Ecto neural progenitor cell (in vitro differentiated cells): ENCODE measurements around the gene RCSD1.
A peak's percentile ranks its signal among the peaks of the same experiment; 100 is the strongest.
"Not testable (repeated sequence)": the region's sequence is repeated elsewhere in the genome, so short reads cannot be mapped to it uniquely, and the experiment has no call there.

Source experiments
- DNase-seq: peaks from one replicate; pipeline ENCODE4 v3.0.0-alpha.2; 2018; ENCODE audit warnings: low spot score

RCSD1 gene

GRCh38 chr1:167715157-167715999, 85.3 kb downstream of the RCSD1 start:
- DNase-seq, result peak; percentile 92

DNA sequence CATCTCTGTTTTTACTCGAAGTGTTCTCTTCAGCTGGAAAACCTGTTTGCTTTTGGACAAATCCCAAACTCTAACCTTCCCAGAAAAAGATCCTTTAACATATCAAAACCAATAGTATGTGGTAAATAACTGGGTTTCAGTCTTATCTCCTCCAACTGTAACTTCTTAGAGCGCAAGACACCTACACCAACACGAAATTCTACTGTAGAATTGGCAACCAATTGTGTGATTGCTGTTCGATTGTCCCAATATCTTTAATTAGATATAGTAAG, 85.9 kb downstream of the RCSD1 start:
- no peak for DNase-seq

- no peak for DNase-seq
Observed at GRCh38 chr1:167717351-167717750, 87.3 kb downstream of the RCSD1 start.

DNA sequence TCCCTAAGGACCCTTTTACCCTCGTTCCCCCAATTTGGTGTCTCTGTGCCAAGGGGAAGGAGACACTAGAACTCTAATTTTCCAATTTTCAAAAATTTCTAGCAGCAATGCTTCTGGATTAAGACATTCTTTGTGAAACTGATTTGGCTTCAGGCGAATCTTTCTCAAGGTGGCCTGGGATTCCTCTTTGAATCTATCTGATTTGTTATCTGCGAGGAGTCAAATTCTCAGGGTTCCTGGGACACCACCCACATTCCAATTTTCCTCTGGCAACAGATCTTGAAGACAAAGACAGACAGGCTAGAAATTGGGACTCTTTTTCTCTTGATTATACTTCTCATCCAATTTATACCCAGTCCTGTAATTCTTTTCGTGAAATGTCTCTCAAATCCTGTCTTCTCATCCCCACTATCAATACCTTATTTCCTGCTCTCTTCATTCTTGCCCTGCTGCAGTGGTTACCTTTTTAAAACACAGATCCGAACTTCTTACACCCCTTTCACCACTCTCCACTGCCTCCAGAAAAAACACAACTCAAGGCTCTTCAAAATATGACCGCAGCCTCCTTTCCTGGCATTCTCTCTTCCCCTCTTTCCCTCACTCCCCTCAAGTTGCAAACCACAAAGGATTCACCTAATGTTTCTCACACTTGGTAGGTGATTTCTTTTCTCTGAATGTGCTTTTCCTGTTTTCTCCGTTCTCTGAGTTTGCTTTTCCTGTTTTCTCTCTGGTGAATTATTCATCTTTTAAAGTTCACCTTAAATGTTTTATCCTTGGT, 89.1 kb downstream of the RCSD1 start:
- no peak for DNase-seq

DNA sequence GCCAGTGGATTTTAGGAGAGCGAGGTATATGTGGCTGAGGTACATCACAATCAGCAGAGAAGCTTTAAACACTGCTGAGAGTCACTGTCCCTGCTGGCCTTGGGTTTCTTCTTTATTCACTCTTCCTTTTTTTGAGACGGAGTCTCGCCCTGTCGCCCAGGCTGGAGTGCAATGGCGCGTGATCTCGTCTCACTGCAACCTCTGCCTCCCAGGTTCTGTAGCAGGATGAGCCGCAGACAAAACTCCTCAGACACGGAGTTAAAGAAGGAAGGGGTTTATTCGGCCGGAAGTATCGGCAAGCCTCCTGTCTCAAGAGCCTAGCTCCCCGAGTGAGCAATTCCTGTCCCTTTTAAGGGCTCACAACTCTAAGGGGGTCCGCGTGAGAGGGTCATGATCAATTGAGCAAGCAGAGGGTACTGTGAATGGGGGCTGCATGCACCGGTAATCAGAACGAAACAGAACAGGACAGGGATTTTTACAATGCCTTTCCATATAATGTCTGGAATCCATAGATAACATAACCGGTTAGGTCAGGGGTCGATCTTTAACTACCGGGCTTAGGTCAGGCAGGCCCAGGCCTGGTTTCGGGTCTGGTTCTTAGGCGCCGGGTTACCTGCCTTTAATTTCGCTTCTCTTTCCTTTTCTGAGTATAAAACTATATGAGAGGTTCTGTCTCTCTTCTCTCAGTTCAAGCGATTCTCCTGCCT, 89.8 kb downstream of the RCSD1 start:
- not testable (repeated sequence) for DNase-seq

- no peak for DNase-seq
Observed at GRCh38 chr1:167720965-167721616, 91.1 kb downstream of the RCSD1 start.

GRCh38 chr1:167721617-167722151, 91.7 kb downstream of the RCSD1 start, which contains the start of gene MPZL1:
TSS of gene MPZL1 (plus strand) at chr1:167721982. CDS start at chr1:167722152, 170 bp downstream.
- DNase-seq, result peak; percentile 97

GRCh38 chr1:167722152-167722869, 92.3 kb downstream of the RCSD1 start:
- DNase-seq, result no peak

GRCh38 chr1:167722870-167723251, 92.8 kb downstream of the RCSD1 start:
- no peak for DNase-seq

- DNase-seq, result no peak
Observed at GRCh38 chr1:167723707-167724323, 93.8 kb downstream of the RCSD1 start.

DNA sequence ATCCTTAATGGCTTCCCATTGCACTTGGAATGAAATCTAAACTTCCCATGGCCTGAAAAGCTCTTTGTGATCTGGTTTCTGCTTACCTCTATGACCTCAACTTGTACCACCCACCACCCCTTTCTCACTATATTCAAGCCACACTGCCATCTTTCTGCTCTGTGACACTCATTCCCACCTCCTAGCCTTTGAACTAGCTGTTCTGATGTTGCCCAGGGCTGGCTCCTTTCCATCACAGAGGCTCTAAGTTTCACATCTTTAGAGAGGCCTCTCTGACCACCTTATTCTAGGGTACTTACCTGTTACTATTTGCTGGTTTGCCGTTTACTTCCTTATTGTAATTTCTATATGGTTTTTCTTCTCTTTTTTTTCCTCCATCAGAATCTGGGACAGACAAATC, 96.0 kb downstream of the RCSD1 start:
- no peak for DNase-seq

DNA sequence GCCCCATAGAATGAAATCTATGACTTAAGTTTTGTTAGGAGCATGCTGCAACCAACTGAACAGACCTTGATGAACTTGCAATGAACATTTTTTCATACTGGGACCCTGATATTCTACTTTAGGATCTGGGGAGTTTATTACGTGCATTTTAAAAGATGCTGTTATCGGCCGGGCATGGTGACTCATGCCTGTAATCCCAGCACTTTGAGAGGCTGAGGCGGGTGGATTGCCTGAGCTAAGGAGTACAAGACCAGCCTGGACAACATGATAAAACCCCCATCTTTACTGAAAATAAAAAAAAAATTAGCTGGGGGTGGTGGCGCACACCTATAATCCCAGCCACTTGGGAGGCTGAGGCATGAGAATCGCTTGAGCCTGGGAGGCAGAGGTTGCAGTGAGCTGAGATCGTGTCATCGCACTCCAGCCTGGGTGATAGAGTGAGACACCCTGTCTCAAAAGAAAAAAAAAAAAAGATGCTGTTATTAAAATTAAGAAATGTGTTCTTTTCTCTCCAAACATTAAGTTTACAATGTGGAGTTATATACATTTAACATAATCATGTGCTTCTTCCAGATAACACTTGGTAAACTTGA, 98.9 kb downstream of the RCSD1 start:
- no peak for DNase-seq

GRCh38 chr1:167734227-167734626, 104.2 kb downstream of the RCSD1 start:
- no peak for DNase-seq

GRCh38 chr1:167734841-167735240, 104.8 kb downstream of the RCSD1 start:
- DNase-seq, result no peak

- no peak for DNase-seq
Observed at GRCh38 chr1:167737169-167737568, 107.1 kb downstream of the RCSD1 start.

DNA sequence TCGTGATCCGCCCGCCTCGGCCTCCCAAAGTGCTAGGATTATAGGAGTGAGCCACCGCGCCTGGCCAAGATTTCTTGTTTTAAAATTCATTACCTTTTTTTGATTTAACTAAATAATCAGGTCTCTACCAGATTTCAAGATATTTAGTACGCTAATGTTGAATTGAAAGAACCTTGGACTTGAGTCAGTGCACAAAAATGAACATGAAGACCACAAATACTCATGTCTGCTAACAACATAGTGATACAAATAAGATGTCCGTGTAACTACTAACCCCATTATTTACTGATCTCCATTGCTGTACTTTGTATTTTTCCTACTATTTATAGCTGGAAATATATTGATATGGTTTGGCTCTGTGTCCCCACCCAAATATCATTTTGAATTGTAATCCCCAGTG, 108.1 kb downstream of the RCSD1 start:
- DNase-seq, result no peak

DNA sequence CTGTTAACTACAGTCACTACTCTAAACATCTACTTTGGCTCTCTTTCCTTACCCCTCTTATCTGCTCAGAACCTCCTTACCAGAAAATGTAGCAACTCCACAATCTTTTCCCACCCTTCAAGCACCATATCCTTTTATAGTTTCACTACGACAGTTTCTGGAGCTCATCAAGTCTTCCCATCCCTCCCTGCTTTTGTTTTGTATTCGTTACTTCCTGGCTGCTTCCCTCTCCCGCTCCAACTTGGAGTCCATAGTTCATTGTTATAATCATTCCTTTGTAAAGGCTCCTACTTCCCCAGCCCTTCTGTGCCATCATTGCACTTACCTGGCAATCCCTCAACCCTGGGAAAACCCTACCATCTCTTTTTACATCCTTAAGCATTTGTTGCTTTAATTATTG, 109.7 kb downstream of the RCSD1 start:
- DNase-seq, result no peak

GRCh38 chr1:167741103-167741502, 111.1 kb downstream of the RCSD1 start:
- not testable (repeated sequence) for DNase-seq

DNA sequence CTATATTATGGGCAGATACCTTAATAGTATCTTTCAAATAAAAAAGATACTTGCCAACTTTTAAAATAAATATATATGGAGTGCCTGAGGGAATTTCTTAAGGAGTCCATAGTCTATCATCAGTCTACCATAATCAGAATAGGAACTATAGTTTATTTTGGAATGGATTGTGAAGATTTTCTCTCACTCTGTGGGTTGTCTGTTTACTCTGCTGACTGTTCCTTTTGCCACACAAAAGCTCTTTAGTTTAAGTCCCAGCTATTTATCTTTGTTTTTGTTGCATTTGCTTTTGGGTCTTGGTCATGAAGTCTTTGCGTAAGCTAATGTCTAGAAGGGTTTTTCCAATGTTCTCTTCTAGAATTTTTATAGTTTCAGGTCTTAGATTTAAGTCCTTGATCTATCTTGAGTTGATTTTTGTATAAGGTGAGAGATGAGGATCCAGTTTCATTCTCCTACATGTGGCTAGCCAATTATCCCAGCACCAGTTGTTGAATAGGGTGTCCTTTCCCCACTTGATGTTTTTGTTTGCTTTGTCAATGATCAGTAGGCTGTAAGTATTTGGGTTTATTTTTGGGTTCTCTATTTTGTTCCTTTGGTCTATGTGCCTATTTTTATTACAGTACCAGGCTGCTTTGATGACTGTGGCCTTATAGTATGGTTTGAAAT, 112.5 kb downstream of the RCSD1 start:
- not testable (repeated sequence) for DNase-seq

GRCh38 chr1:167744901-167745300, 114.9 kb downstream of the RCSD1 start:
- DNase-seq, result no peak
